NCI-H146 treated with DMSO at 0.1 percent for 48 hours (cell line): ENCODE data around the gene THAP5.

Source experiments
- DNase-seq: peaks from one replicate; lab custom pipeline; 2025; ENCODE audit not compliant: unreplicated experiment; lab: John Stamatoyannopoulos, UW

The THAP5 gene

GRCh38 chr7:108569381-108570145 lies at the start of gene THAP5, which contains the start of gene DNAJB9:
TSS of gene THAP5 (minus strand) at chr7:108569706. CDS start at chr7:108569569, 137 bp downstream.
TSS of gene DNAJB9 (plus strand) at chr7:108569874. CDS start at chr7:108571727, 1,853 bp downstream.
- DNase-seq: peak; percentile 96

GRCh38 chr7:108618056-108618455 lies 48.5 kb upstream of the THAP5 start:
- peak; percentile 24 for DNase-seq

- no peak for DNase-seq
Measured at GRCh38 chr7:108614896-108615295, 45.4 kb upstream of the THAP5 start.

GRCh38 chr7:108613949-108614381 lies 44.5 kb upstream of the THAP5 start:
- no peak for DNase-seq

- DNase-seq: peak; percentile 47
Measured at GRCh38 chr7:108613147-108613948, 43.8 kb upstream of the THAP5 start.

- DNase-seq: no peak
Measured at GRCh38 chr7:108611268-108611667, 41.8 kb upstream of the THAP5 start.

- DNase-seq: no peak
Measured at GRCh38 chr7:108609643-108610042, 40.1 kb upstream of the THAP5 start.

GRCh38 chr7:108605559-108606201 lies 36.2 kb upstream of the THAP5 start:
- DNase-seq: no peak

GRCh38 chr7:108604307-108605077 lies 35.0 kb upstream of the THAP5 start:
- DNase-seq: no peak

GRCh38 chr7:108603656-108604306 lies 34.3 kb upstream of the THAP5 start:
- peak; percentile 39 for DNase-seq

GRCh38 chr7:108600399-108600798 lies 30.9 kb upstream of the THAP5 start:
- no peak for DNase-seq

- no peak for DNase-seq
Measured at GRCh38 chr7:108598914-108599580, 29.5 kb upstream of the THAP5 start.

GRCh38 chr7:108598153-108598552 lies 28.6 kb upstream of the THAP5 start:
- DNase-seq: peak; percentile 49

- DNase-seq: no peak
Measured at GRCh38 chr7:108596560-108596959, 27.1 kb upstream of the THAP5 start.

- DNase-seq: peak; percentile 37
Measured at GRCh38 chr7:108592646-108593201, 23.2 kb upstream of the THAP5 start.

- DNase-seq: no peak
Measured at GRCh38 chr7:108590606-108591005, 21.1 kb upstream of the THAP5 start.

GRCh38 chr7:108589874-108590273 lies 20.4 kb upstream of the THAP5 start:
- DNase-seq: no peak

GRCh38 chr7:108589199-108589598 lies 19.7 kb upstream of the THAP5 start:
- no peak for DNase-seq

GRCh38 chr7:108586274-108586710 lies 16.8 kb upstream of the THAP5 start:
- no peak for DNase-seq
